ENCODE data around the gene ENGASE. TPM values are rescaled to one million over a fixed set of nuclear protein-coding genes. Genes with fewer than 3 reads are reported as not detected.

ENGASE gene
- total and polyA plus RNA-seq, 2 experiments from 2014 or later, result 9.0 to 27.1 TPM

DNA sequence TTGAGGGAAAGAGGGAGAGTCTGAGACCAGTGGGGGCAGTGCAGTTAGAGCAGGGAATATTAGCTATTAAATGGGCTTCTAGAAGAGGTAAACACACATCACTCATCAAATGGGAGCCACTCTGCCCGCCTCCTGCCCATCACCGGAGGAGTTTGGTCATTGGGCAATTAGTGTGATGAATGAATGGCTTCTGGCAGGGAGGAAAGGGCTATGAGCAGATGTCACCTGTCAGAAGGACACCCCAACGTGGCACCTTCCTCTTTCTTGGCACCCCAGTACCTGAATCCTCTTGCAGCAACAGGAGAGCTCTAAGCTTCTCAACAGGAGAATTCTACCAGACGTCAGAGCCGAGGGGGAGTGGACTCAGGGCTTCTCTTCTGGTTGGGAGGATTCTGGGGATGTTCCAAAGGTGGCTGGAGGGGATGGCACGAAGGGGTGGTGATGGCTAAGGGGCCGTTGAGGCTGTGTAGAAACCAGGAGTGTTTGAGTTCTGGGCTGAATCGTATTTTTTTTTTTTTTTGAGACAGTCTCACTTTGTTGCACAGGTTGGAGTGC is 39.6 kb upstream of the ENGASE start:
- Histone ChIP-seq H3K79me2 (replicated peaks; ENCODE audit: insufficient read depth) (no peaks in the 10 kb centered on the region), H3K27ac (ENCODE audit: low read depth) (no peak overlapping the region), H3K9me2 (ENCODE audit: insufficient read depth) (no peaks in the 10 kb centered on the region), H3K27me3 (ENCODE audit: insufficient read depth) (no peaks in the 10 kb centered on the region), H3K4me3 (no peak overlapping the region), H3K4me2 (no peak overlapping the region), H3K36me3 (ENCODE audit: insufficient read depth) (no peaks in the 10 kb centered on the region), H4K20me1 (replicated peaks; ENCODE audit: insufficient read depth) (no peaks in the 10 kb centered on the region), H3F3A (replicated peaks; ENCODE audit: low read depth) (no peaks in the 10 kb centered on the region), H2AFZ (no peak overlapping the region), H3K4me1 (ENCODE audit: insufficient read depth) (no peaks in the 10 kb centered on the region)
- TF ChIP-seq, protein P1, sequence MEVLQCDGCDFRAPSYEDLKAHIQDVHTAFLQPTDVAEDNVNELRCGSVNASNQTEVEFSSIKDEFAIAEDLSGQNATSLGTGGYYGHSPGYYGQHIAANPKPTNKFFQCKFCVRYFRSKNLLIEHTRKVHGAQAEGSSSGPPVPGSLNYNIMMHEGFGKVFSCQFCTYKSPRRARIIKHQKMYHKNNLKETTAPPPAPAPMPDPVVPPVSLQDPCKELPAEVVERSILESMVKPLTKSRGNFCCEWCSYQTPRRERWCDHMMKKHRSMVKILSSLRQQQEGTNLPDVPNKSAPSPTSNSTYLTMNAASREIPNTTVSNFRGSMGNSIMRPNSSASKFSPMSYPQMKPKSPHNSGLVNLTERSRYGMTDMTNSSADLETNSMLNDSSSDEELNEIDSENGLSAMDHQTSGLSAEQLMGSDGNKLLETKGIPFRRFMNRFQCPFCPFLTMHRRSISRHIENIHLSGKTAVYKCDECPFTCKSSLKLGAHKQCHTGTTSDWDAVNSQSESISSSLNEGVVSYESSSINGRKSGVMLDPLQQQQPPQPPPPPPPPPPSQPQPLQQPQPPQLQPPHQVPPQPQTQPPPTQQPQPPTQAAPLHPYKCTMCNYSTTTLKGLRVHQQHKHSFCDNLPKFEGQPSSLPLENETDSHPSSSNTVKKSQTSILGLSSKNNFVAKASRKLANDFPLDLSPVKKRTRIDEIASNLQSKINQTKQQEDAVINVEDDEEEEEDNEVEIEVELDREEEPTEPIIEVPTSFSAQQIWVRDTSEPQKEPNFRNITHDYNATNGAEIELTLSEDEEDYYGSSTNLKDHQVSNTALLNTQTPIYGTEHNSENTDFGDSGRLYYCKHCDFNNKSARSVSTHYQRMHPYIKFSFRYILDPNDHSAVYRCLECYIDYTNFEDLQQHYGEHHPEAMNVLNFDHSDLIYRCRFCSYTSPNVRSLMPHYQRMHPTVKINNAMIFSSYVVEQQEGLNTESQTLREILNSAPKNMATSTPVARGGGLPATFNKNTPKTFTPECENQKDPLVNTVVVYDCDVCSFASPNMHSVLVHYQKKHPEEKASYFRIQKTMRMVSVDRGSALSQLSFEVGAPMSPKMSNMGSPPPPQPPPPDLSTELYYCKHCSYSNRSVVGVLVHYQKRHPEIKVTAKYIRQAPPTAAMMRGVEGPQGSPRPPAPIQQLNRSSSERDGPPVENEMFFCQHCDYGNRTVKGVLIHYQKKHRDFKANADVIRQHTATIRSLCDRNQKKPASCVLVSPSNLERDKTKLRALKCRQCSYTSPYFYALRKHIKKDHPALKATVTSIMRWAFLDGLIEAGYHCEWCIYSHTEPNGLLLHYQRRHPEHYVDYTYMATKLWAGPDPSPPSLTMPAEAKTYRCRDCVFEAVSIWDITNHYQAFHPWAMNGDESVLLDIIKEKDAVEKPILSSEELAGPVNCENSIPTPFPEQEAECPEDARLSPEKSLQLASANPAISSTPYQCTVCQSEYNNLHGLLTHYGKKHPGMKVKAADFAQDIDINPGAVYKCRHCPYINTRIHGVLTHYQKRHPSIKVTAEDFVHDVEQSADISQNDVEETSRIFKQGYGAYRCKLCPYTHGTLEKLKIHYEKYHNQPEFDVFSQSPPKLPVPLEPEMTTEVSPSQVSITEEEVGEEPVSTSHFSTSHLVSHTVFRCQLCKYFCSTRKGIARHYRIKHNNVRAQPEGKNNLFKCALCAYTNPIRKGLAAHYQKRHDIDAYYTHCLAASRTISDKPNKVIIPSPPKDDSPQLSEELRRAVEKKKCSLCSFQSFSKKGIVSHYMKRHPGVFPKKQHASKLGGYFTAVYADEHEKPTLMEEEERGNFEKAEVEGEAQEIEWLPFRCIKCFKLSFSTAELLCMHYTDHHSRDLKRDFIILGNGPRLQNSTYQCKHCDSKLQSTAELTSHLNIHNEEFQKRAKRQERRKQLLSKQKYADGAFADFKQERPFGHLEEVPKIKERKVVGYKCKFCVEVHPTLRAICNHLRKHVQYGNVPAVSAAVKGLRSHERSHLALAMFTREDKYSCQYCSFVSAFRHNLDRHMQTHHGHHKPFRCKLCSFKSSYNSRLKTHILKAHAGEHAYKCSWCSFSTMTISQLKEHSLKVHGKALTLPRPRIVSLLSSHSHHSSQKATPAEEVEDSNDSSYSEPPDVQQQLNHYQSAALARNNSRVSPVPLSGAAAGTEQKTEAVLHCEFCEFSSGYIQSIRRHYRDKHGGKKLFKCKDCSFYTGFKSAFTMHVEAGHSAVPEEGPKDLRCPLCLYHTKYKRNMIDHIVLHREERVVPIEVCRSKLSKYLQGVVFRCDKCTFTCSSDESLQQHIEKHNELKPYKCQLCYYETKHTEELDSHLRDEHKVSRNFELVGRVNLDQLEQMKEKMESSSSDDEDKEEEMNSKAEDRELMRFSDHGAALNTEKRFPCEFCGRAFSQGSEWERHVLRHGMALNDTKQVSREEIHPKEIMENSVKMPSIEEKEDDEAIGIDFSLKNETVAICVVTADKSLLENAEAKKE (CRISPR knock-in tag; IDR thresholded peaks at IDR 0.05), result no peak
- TF ChIP-seq, protein P2, sequence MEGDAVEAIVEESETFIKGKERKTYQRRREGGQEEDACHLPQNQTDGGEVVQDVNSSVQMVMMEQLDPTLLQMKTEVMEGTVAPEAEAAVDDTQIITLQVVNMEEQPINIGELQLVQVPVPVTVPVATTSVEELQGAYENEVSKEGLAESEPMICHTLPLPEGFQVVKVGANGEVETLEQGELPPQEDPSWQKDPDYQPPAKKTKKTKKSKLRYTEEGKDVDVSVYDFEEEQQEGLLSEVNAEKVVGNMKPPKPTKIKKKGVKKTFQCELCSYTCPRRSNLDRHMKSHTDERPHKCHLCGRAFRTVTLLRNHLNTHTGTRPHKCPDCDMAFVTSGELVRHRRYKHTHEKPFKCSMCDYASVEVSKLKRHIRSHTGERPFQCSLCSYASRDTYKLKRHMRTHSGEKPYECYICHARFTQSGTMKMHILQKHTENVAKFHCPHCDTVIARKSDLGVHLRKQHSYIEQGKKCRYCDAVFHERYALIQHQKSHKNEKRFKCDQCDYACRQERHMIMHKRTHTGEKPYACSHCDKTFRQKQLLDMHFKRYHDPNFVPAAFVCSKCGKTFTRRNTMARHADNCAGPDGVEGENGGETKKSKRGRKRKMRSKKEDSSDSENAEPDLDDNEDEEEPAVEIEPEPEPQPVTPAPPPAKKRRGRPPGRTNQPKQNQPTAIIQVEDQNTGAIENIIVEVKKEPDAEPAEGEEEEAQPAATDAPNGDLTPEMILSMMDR (conservative IDR thresholded peaks at IDR 0.05; ENCODE audit: low read depth in 2 of 2), result no peak
- TF ChIP-seq, protein P3, sequence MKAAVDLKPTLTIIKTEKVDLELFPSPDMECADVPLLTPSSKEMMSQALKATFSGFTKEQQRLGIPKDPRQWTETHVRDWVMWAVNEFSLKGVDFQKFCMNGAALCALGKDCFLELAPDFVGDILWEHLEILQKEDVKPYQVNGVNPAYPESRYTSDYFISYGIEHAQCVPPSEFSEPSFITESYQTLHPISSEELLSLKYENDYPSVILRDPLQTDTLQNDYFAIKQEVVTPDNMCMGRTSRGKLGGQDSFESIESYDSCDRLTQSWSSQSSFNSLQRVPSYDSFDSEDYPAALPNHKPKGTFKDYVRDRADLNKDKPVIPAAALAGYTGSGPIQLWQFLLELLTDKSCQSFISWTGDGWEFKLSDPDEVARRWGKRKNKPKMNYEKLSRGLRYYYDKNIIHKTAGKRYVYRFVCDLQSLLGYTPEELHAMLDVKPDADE (IDR thresholded peaks at IDR 0.05), result no peak
- no peak for TF ChIP-seq ZNF331 (CRISPR knock-in tag; IDR thresholded peaks at IDR 0.05; ENCODE audit: low read depth)
- TF ChIP-seq CREB1 (CRISPR knock-in tag; IDR thresholded peaks at IDR 0.05; ENCODE audit: low read depth), result no peak
- TF ChIP-seq, protein P4, sequence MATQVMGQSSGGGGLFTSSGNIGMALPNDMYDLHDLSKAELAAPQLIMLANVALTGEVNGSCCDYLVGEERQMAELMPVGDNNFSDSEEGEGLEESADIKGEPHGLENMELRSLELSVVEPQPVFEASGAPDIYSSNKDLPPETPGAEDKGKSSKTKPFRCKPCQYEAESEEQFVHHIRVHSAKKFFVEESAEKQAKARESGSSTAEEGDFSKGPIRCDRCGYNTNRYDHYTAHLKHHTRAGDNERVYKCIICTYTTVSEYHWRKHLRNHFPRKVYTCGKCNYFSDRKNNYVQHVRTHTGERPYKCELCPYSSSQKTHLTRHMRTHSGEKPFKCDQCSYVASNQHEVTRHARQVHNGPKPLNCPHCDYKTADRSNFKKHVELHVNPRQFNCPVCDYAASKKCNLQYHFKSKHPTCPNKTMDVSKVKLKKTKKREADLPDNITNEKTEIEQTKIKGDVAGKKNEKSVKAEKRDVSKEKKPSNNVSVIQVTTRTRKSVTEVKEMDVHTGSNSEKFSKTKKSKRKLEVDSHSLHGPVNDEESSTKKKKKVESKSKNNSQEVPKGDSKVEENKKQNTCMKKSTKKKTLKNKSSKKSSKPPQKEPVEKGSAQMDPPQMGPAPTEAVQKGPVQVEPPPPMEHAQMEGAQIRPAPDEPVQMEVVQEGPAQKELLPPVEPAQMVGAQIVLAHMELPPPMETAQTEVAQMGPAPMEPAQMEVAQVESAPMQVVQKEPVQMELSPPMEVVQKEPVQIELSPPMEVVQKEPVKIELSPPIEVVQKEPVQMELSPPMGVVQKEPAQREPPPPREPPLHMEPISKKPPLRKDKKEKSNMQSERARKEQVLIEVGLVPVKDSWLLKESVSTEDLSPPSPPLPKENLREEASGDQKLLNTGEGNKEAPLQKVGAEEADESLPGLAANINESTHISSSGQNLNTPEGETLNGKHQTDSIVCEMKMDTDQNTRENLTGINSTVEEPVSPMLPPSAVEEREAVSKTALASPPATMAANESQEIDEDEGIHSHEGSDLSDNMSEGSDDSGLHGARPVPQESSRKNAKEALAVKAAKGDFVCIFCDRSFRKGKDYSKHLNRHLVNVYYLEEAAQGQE (IDR thresholded peaks at IDR 0.05; ENCODE audit: unreplicated experiment), result no peak
- TF ChIP-seq EZH2 (IDR thresholded peaks at IDR 0.05; ENCODE audit: low read depth, unreplicated experiment), result no peak
- TF ChIP-seq EZH2phosphoT487 (IDR thresholded peaks at IDR 0.05; ENCODE audit: unreplicated experiment), result no peak
- TF ChIP-seq JUNB (IDR thresholded peaks at IDR 0.05; ENCODE audit: unreplicated experiment), result no peak
- TF ChIP-seq STAT1 (IDR thresholded peaks at IDR 0.05; ENCODE audit: unreplicated experiment), result no peak
- TF ChIP-seq ZNF114 (CRISPR knock-in tag; IDR thresholded peaks at IDR 0.05), result no peak
- TF ChIP-seq NANOG (IDR thresholded peaks at IDR 0.05; ENCODE audit: borderline replicate concordance), result no peak
- no peak for TF ChIP-seq POLR2AphosphoS5 (IDR thresholded peaks at IDR 0.05; ENCODE audit: low read depth)
- Mint-ChIP-seq H3K27ac (no peak overlapping the region), H3K36me3 (ENCODE audit: low read depth) (no peaks in the 10 kb centered on the region), H3K27me3 (ENCODE audit: insufficient read depth, low read depth, poor library complexity) (peaks cover 12% of the 10 kb centered on the region), H3K4me1 (peaks cover 5% of the 10 kb centered on the region), H3K4me3 (no peak overlapping the region), H3K9me3 (no peaks in the 10 kb centered on the region)
- no peak for DNase-seq (ENCODE audit: low spot score)
- ATAC-seq, result no peak

All from GM23338 (cell line).